DND-41 (cell line): Measurements from ENCODE around the gene TRIP13.

ENCODE experiments used
- CTCF ChIP-seq: IDR thresholded peaks from 2 replicates; pipeline ENCODE4 v1.5.1; 2012; ENCODE audit warnings: borderline replicate concordance, low read length, moderate library complexity, mild to moderate bottlenecking; ENCODE audit not compliant: poor library complexity, severe bottlenecking; ENCODE audit errors: extremely low read depth
- EZH2 ChIP-seq: IDR thresholded peaks from 3 replicates; pipeline ENCODE4 v1.6.1; 2012; ENCODE audit warnings: borderline replicate concordance, low read depth, mild to moderate bottlenecking, moderate library complexity, low read length, inconsistent platforms; ENCODE audit not compliant: severe bottlenecking

DNA sequence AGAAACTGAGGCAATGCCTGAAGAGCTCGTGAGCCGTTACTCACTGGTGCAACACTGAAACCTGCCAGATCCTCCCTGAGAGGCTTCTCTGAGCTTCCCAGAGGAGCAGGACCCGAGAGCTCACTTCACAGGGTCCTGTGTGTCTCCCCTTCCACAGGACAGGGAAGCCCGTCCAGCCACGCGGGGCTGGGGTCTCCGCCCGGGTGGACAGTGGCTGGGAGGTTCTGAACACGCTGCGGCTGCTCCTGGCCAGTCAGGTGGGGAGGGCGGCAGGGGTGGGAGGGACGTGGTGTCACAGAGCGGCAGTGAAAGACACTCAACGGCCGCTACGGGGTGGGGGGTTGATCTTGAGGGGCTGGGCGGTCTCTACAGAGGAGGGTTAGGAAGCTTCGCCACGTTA, 41.6 kb upstream of the TRIP13 start:
- TF ChIP-seq CTCF (no peak), EZH2 (no peak)
